Neuron (in vitro differentiated cells): ENCODE data around the gene PHF3.
"Not testable (repeated sequence)": the region's sequence is repeated elsewhere in the genome, so short reads cannot be mapped to it uniquely, and the experiment has no call there.

Experiments used
- H2AFZ ChIP-seq: one replicate; pipeline ENCODE4 v1.6.1; 2013; ENCODE audit warnings: low read depth, mild to moderate bottlenecking, inconsistent platforms, low read length, moderate library complexity
- H3K27me3 ChIP-seq: one replicate; pipeline ENCODE4 v1.6.1; 2013; ENCODE audit warnings: low read length; ENCODE audit not compliant: insufficient read depth
- H3K36me3 ChIP-seq: one replicate; pipeline ENCODE4 v1.6.1; 2013; ENCODE audit warnings: low read length; ENCODE audit not compliant: insufficient read depth
- H3K4me1 ChIP-seq: one replicate; pipeline ENCODE4 v1.6.1; 2013; ENCODE audit warnings: low read length; ENCODE audit not compliant: insufficient read depth
- H3K4me3 ChIP-seq: 2 replicates; pipeline ENCODE4 v1.5.1; 2013; ENCODE audit warnings: mild to moderate bottlenecking, low read length, moderate library complexity
- H3K9me3 ChIP-seq: one replicate; pipeline ENCODE4 v1.6.1; 2013; ENCODE audit warnings: low read length

The PHF3 gene

DNA sequence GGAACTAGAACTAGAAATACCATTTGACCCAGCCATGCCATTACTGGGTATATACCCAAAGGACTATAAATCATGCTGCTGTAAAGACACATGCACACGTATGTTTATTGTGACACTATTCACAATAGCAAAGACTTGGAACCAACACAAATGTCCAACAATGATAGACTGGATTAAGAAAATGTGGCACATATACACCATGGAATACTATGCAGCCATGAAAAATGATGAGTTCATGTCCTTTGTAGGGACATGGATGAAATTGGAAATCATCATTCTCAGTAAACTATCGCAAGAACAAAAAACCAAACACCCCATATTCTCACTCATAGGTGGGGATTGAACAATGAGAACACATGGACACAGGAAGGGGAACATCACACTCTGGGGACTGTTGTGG lies 102.6 kb downstream of the PHF3 start:
- not testable (repeated sequence) for H2AFZ ChIP-seq, H3K27me3 ChIP-seq, H3K9me3 ChIP-seq, H3K4me1 ChIP-seq, H3K4me3 ChIP-seq, H3K36me3 ChIP-seq

DNA sequence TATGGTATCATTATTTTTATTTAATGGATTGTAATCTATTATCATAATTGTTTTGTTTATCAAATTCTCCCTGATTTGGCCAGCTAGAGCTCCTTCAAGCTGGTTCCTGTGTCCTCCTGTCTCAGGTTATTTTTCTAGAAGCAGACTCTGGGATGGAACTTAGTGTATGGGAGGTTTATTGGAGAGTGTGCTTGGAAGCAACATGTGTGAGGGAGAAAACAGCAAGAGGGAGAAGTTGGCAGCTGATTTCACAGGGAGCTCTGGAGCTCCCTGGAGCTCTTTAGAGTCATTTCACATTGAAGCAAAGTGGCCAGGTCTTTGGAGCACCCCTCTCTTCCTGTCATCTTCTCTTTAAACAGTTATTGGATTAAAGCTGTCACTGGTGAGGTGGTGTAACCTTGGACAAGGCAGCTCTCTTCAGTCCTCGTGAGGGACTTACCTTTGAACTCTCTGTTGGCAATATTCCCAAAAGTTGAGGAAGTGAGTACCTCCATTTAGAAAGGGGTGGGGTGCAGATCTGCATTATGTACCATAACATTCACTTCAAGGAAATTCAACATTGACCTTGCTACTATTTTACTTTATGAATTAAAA lies 103.6 kb downstream of the PHF3 start:
- H3K9me3 ChIP-seq: no peaks in the 10 kb centered on the region
- H3K4me1 ChIP-seq: no peaks in the 10 kb centered on the region
- H2AFZ ChIP-seq: no peak overlapping the region
- no peaks in the 10 kb centered on the region for H3K36me3 ChIP-seq
- no peaks in the 10 kb centered on the region for H3K27me3 ChIP-seq
- no peak overlapping the region for H3K4me3 ChIP-seq

DNA sequence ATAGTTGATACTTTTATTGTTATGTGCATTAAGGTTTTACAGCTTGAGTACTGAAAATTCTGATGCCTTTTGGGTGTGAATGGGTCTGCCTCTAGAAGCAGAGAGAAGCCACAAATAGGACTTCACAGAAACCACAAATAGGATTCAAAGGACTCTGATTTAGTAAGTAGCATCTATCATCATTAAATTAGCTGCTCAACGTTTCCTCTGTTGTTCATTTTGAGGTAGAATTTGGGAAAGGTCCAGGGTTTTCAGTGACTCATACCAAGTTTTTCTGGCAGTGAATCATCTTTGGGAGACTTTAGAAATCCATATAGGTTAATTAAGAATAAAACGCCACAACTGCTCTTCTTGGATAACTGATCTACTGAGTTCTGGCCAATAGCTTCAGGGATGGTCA lies 105.1 kb downstream of the PHF3 start:
- no peaks in the 10 kb centered on the region for H3K9me3 ChIP-seq
- no peak overlapping the region for H2AFZ ChIP-seq
- no peaks in the 10 kb centered on the region for H3K27me3 ChIP-seq
- H3K36me3 ChIP-seq: no peaks in the 10 kb centered on the region
- no peak overlapping the region for H3K4me3 ChIP-seq
- H3K4me1 ChIP-seq: no peaks in the 10 kb centered on the region

DNA sequence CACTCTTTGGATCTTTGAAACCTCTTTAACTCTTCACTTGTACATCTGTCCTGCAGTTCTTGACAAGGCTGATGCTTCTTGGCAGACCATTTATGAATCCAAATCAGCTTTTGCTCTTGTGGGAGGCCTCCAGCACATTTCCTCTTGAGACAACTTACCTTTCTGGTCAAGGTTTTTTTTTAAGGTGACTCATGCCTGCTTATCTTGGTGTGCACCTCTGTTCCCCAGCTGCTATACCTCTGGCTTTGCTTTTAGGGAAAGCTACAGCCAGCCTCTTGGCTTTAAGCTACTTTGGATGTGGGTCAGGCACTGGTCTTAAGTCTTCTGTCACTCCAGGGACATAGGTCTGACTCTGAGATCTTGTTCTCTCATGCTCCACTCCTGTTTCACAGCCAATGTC lies 106.5 kb downstream of the PHF3 start:
- Histone ChIP-seq H3K4me3 (no peak overlapping the region), H3K4me1 (no peaks in the 10 kb centered on the region), H3K27me3 (no peaks in the 10 kb centered on the region), H2AFZ (no peak overlapping the region), H3K9me3 (no peaks in the 10 kb centered on the region), H3K36me3 (no peaks in the 10 kb centered on the region)

DNA sequence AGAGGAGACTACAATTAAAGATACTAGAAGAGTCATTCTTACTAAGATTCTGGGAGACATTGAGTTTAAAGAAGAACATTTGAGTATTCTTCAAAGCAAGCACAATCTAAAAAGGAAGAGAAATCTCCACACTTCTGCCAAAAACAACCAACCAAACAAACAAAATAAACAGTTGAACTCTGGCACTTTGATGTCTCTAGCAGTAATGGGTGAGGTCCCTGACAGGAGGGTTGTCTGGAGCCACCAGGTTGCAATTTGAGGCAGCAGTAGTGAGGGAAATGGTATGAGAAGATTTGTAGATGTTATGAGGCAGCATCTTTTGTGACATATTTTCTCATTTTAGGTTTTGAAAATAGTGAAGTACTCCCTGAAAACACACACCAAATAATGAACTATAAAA lies 108.1 kb downstream of the PHF3 start:
- H3K36me3 ChIP-seq: no peaks in the 10 kb centered on the region
- H3K4me3 ChIP-seq: no peak overlapping the region
- H3K9me3 ChIP-seq: no peaks in the 10 kb centered on the region
- H3K4me1 ChIP-seq: no peaks in the 10 kb centered on the region
- H3K27me3 ChIP-seq: no peaks in the 10 kb centered on the region
- no peak overlapping the region for H2AFZ ChIP-seq

DNA sequence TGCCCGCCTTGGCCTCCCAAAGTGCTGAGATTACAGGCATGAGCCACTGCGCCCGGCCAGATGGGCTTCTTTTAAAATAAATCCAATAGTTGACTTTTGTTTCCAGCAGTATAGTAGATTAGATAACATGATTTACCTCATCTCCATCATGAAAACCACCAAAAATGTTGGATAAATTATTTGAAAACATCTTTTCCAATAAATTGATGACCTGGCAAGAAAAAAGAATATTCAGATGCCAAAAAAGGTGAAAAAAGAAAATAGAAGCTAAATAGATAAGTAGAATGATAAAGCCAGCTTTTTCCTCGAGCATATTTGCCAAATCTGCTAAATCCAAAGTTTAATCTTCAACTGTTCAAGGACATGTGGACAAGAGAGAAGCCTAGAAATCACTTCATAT lies 109.2 kb downstream of the PHF3 start:
- Histone ChIP-seq H3K36me3 (no peaks in the 10 kb centered on the region), H3K4me1 (no peaks in the 10 kb centered on the region), H3K9me3 (no peaks in the 10 kb centered on the region), H2AFZ (no peak overlapping the region), H3K27me3 (no peaks in the 10 kb centered on the region), H3K4me3 (no peak overlapping the region)

DNA sequence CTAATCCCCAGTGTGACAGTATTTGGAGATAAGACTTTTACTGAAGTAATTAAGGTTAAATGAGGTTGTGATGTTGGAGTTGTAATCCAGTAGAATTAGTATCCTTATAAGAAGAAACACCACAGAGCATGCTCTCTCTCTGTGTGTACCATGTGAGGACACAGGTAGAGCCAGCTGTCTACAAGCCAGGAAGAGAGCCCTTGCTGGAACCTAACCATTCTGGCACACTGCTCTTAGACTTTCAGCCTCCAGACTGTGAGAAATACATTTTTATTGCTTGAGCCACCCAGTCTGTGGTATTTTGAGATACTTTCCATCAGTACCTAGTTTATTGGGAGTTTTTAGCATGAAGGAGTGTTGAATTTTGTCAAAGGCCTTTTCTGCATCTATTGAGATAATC lies 110.2 kb downstream of the PHF3 start:
- Histone ChIP-seq H3K9me3 (no peaks in the 10 kb centered on the region), H2AFZ (no peak overlapping the region), H3K4me1 (no peaks in the 10 kb centered on the region), H3K36me3 (no peaks in the 10 kb centered on the region), H3K27me3 (no peaks in the 10 kb centered on the region), H3K4me3 (no peak overlapping the region)

DNA sequence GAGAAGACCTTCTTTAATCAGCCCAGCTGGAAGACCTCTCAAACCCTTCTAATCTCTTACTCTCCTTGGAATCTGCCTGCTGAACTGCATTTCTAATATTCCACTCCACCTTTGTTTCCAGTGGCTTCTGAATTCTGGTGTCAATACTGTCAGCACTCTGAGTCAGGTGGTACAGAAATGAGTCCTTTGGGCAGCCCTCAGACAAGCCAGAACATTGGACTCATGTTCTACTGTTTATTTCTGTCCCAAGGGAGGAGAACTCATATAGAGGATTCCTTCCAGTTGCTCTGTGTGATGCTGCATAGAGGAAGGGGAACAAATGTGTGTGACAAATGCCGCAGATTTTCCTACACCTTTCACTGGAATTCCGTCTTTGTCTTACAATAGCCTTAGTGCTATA lies 114.8 kb downstream of the PHF3 start:
- H2AFZ ChIP-seq: no peak overlapping the region
- H3K27me3 ChIP-seq: no peaks in the 10 kb centered on the region
- H3K36me3 ChIP-seq: no peaks in the 10 kb centered on the region
- no peak overlapping the region for H3K4me3 ChIP-seq
- no peaks in the 10 kb centered on the region for H3K9me3 ChIP-seq
- H3K4me1 ChIP-seq: no peaks in the 10 kb centered on the region

DNA sequence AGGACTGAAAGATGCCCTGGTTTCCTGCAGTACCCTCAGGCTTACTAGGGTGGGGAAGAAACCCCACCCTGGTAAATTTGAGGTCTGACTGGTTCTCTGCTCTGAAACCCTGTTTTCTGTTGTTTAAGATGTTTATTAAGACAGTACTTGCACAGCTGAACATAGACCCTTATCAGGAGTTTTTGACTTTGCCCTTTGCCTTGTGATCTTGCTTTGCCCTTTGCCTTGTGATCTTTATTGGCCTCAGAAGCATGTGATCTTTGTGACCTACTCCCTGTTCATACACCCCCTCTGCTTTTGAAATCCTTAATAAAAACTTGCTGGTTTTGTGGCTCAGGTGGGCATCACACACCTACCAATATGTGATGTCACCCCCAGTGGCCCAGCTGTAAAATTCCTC lies 121.7 kb downstream of the PHF3 start:
- H3K4me3 ChIP-seq, H3K4me1 ChIP-seq, H3K36me3 ChIP-seq, H3K9me3 ChIP-seq, H2AFZ ChIP-seq, H3K27me3 ChIP-seq: not testable (repeated sequence)

DNA sequence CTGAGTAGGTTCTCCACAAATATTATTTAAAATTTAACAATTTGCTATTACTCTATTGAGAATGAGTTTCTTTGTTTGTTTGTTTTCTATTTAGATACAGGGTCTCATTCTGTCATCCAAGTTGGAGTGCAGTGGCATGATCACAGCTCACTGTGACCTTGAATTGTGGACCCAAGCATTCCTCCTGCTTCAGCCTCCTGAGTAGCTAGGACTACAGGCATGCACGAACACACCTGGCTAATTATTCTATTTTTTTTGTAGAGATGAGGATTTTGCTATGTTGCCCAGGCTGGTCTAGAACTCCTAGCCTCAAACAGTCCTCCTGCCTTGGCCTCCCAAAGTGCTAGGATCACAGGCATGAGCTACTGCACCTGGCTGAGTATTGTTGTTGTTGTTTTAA lies 122.2 kb downstream of the PHF3 start:
- Histone ChIP-seq H3K27me3 (no peaks in the 10 kb centered on the region), H3K4me3 (no peak overlapping the region), H2AFZ (no peak overlapping the region), H3K4me1 (no peaks in the 10 kb centered on the region), H3K36me3 (no peaks in the 10 kb centered on the region), H3K9me3 (no peaks in the 10 kb centered on the region)

DNA sequence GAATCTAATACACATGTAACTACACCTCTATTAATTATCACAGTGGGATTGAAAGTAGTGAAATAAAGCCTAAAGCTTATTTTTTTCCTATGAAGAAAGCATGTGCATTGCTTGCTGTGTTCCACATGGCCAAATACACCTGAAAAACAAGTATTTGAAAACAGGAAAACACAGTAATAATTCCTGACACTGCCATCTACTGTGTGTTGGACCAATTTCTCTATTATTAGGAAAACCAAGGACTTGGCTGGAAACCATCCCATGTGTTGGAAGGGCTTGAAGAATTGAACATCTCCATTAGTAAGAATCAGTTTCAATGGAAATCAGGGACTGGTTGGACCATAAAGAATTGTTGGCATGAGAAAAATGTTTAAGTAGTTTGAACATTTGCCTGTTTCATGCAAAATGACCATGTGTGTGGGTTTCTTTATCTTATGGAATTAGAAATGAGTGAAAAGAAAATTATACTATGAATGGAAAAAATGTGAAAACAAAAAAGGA lies 124.1 kb downstream of the PHF3 start:
- H3K4me1 ChIP-seq: no peaks in the 10 kb centered on the region
- no peak overlapping the region for H2AFZ ChIP-seq
- no peaks in the 10 kb centered on the region for H3K9me3 ChIP-seq
- no peak overlapping the region for H3K4me3 ChIP-seq
- no peaks in the 10 kb centered on the region for H3K27me3 ChIP-seq
- no peaks in the 10 kb centered on the region for H3K36me3 ChIP-seq

DNA sequence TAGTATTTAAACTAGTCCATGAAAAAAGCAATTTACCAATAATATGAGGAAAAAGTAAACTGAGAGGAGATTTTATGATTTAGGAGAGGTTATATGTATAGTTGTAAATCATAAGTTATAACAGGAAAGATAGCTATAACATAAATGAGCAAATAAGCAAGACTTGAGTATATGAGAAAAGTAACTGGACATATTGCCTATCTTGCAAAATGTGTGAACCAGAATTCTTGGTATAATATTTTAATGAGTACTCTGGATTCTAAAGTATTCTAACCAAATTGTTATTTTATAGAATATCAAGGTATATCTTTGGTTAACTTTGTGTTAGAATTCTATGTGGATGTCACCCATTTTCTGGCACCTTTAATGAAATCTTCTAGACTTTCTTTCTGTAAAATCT lies 124.6 kb downstream of the PHF3 start:
- Histone ChIP-seq H3K27me3 (no peaks in the 10 kb centered on the region), H2AFZ (no peak overlapping the region), H3K9me3 (no peaks in the 10 kb centered on the region), H3K36me3 (no peaks in the 10 kb centered on the region), H3K4me3 (no peak overlapping the region), H3K4me1 (no peaks in the 10 kb centered on the region)

DNA sequence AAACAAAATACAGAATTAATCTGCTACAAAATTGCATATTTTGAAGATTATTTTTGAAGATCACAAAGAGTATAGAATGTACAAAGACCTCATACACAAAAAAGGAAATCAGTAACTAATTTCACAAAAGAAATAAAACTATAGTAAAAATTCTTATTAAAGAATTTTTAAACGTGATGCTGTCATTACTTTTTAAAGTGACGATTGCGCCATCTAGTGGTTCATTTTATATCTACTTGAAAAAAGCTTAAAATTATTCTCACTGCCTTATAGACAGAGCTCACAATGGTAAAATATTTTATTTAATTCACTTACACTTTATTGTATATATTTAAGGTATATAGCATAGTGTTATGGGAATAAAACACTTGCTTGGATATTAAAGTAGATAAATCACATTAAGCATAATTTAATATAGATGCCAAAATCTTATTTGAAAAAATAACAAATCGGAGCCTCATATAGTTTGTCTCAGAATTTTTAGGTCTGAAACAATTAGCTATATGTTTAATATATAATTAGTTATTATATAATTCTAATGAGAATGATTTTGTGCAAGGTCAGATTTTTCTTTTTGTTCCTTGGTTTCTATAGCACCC lies 128.8 kb downstream of the PHF3 start:
- H3K9me3 ChIP-seq: no peaks in the 10 kb centered on the region
- H2AFZ ChIP-seq: peak overlapping the region; percentile 36
- no peaks in the 10 kb centered on the region for H3K36me3 ChIP-seq
- no peaks in the 10 kb centered on the region for H3K27me3 ChIP-seq
- no peak overlapping the region for H3K4me3 ChIP-seq
- no peaks in the 10 kb centered on the region for H3K4me1 ChIP-seq
